ENCODE data around the gene LDHAL6B.

- no peak for TF ChIP-seq POLR2AphosphoS5 (IDR thresholded peaks at IDR 0.05; ENCODE audit: low read depth)
- TF ChIP-seq CTCF (IDR thresholded peaks at IDR 0.05; ENCODE audit: insufficient read depth, low read length): no peak
- TF ChIP-seq, protein P1, sequence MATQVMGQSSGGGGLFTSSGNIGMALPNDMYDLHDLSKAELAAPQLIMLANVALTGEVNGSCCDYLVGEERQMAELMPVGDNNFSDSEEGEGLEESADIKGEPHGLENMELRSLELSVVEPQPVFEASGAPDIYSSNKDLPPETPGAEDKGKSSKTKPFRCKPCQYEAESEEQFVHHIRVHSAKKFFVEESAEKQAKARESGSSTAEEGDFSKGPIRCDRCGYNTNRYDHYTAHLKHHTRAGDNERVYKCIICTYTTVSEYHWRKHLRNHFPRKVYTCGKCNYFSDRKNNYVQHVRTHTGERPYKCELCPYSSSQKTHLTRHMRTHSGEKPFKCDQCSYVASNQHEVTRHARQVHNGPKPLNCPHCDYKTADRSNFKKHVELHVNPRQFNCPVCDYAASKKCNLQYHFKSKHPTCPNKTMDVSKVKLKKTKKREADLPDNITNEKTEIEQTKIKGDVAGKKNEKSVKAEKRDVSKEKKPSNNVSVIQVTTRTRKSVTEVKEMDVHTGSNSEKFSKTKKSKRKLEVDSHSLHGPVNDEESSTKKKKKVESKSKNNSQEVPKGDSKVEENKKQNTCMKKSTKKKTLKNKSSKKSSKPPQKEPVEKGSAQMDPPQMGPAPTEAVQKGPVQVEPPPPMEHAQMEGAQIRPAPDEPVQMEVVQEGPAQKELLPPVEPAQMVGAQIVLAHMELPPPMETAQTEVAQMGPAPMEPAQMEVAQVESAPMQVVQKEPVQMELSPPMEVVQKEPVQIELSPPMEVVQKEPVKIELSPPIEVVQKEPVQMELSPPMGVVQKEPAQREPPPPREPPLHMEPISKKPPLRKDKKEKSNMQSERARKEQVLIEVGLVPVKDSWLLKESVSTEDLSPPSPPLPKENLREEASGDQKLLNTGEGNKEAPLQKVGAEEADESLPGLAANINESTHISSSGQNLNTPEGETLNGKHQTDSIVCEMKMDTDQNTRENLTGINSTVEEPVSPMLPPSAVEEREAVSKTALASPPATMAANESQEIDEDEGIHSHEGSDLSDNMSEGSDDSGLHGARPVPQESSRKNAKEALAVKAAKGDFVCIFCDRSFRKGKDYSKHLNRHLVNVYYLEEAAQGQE (IDR thresholded peaks at IDR 0.05; ENCODE audit: insufficient replicate concordance, low read depth): no peak
- no peak for TF ChIP-seq SPI1 (IDR thresholded peaks at IDR 0.05; ENCODE audit: borderline replicate concordance, low read depth)
These were observed 16.4 kb upstream of the LDHAL6B start for GRCh38 chr15:59190291-59190690.

Measured in HL-60 (cell line).